Esophagus muscularis mucosa (tissue), 4 donors: Measurements from ENCODE around the gene SIGLECL1. TPM values are rescaled to one million over a fixed set of nuclear protein-coding genes. Genes with fewer than 3 reads are reported as not detected.

Source experiments
- DNase-seq: peaks from one replicate; pipeline ENCODE4 v3.0.0-alpha.2; 2017; ENCODE audit errors: extremely low spot score
- H3K27ac ChIP-seq, 4 donors: fragments of 200-600 bp; sonication (generic); replicated peaks in 1 of 4; 1 replicate in 3 of 4; 2 replicates in 1 of 4; pipeline ENCODE4 v1.5.1; 2016 to 2019; ENCODE audit warnings: mild to moderate bottlenecking in 1 of 4
- H3K27me3 ChIP-seq, 4 donors: fragments of 200-600 bp; sonication (generic); one replicate each; pipeline versions ENCODE4 v1.5.1 to v1.6.0; 2016 to 2019
- H3K36me3 ChIP-seq, 4 donors: fragments of 200-600 bp; sonication (generic); one replicate each; pipeline ENCODE4 v1.5.1; 2016 to 2019
- H3K4me1 ChIP-seq, 4 donors: fragments of 200-600 bp; sonication (generic); one replicate each; pipeline ENCODE4 v1.5.1; 2016 to 2019
- H3K4me3 ChIP-seq, 4 donors: fragments of 200-600 bp; sonication (generic); 1 replicate in 2 of 4; 2 replicates in 2 of 4; pipeline ENCODE4 v1.5.1; 2016 to 2019; ENCODE audit warnings: mild to moderate bottlenecking in 4 of 4, moderate library complexity in 1 of 4
- H3K9me3 ChIP-seq, 4 donors: fragments of 200-600 bp; sonication (generic); 1 replicate in 3 of 4; 2 replicates in 1 of 4; pipeline ENCODE4 v1.5.1; 2016 to 2019
- EP300 ChIP-seq: sonication (generic); formaldehyde crosslinking; IDR thresholded peaks from one replicate; pipeline ENCODE4 v1.6.1; 2017; ENCODE audit warnings: antibody characterized with exemption
- POLR2A ChIP-seq: fragments of 450-650 bp; IDR thresholded peaks from one replicate; pipeline ENCODE4 v1.6.1; 2017; ENCODE audit warnings: antibody characterized with exemption, moderate library complexity, mild to moderate bottlenecking, low read depth
- POLR2AphosphoS5 ChIP-seq, 2 donors: sonication (generic); formaldehyde crosslinking; IDR thresholded peaks; one replicate each; pipeline ENCODE4 v1.6.1; 2017; ENCODE audit warnings: antibody characterized with exemption in 2 of 2
- WGBS: methylation state at CpG from one replicate; pipeline ENCODE4 v1.1.5; 2018; 5-methylcytosine and 5-hydroxymethylcytosine counted together
- intact Hi-C: fragments of 100-400 bp; cut with DNase I; formaldehyde crosslinking; loops from one replicate; pipeline ENCODE4 v1.15.1; 2023
- small RNA-seq, 3 donors: library from RNA; depleted of rRNA; stranded (forward); fragments of <200 nt; gene quantifications; one replicate each; pipeline ENCODE3, GENCODE V24; 2016
- total RNA-seq, 4 donors: library from RNA; depleted of rRNA; stranded (reverse); fragments of >200 nt; gene quantifications; one replicate each; pipeline versions ENCODE4 v1.1.0 to v1.2.1, GENCODE V29; 2016
- TF ChIP-seq, protein P1 (sequence below), 3 experiments: fragments of 200-600 bp in 2 of 3; fragments of 450-650 bp in 1 of 3; sonication (generic) in 2 of 3; IDR thresholded peaks; one replicate each; pipeline ENCODE4 v1.5.1; 2017 to 2019; ENCODE audit warnings: antibody characterized with exemption in 3 of 3, mild to moderate bottlenecking in 2 of 3, moderate library complexity in 1 of 3

SIGLECL1 gene
- total RNA-seq, 4 donors from 2014 or later = not detected

DNA sequence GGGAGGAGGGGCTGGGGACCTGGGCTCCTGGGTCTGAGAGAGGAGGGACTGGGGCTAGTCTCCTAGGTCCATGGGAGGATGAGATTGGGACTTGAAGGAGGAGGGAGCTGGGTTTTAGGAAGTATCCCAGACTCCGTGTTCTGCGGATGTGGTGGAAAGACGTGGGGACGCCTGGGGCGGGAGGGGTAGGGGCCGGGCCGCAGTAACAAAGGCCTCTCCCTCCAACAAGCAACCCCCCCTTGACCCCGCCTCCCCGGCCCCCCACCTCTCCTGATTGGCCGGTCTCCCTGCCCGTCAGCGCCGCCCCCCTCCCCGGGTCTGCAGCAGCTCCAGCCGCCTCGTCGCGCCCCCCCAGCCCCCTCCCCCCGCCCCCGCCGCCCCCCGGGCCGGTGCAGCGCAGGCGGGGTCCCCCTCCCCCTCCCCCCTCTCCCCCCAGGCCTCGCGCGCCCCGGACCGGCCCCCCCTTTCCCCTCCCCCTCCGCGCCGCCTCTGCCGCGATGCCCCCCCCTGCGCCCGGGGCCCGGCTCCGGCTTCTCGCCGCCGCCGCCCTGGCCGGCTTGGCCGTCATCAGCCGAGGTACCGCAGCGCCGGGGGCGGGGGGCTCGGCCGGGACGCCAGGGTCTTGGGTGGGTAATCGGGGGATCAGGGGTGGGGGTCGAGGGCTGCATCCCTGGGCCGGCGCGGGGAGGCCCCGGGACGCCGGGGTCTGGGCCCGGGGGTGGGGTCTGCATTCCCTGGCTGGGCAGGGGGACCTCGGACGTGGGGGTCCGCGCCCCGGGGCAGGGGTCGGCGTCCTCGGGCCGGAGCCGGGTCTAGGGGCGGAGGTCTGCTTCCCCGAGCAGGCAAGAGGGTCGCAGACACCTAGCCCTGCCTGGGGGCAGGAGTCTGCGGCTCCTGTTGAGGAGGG is 60.7 kb downstream of the SIGLECL1 start, which contains the start of gene IGLON5:
Gene IGLON5, plus strand, starts transcription at position 294 of the 907 bp plus-strand sequence. Its CDS starts 204 bp downstream, at position 498.
- Histone ChIP-seq H3K36me3 (no peaks in the 10 kb centered on the region), H3K4me3 (no peak within 1 kb of the TSS), H3K9me3 (peaks cover 0 to 20% (median 13%) of the 10 kb centered on the region in 4 donors), H3K27me3 (peaks cover 0 to 86% (median 16%) of the 10 kb centered on the region in 4 donors), H3K27ac (no peak within 1 kb of the TSS), H3K4me1 (peaks cover 0 to 3% (median 1%) of the 10 kb centered on the region in 4 donors)
- TF ChIP-seq POLR2A = no peak
- TF ChIP-seq POLR2AphosphoS5 (IDR thresholded peaks at IDR 0.05) = no peak
- no peak for TF ChIP-seq EP300
- TF ChIP-seq, protein P1, sequence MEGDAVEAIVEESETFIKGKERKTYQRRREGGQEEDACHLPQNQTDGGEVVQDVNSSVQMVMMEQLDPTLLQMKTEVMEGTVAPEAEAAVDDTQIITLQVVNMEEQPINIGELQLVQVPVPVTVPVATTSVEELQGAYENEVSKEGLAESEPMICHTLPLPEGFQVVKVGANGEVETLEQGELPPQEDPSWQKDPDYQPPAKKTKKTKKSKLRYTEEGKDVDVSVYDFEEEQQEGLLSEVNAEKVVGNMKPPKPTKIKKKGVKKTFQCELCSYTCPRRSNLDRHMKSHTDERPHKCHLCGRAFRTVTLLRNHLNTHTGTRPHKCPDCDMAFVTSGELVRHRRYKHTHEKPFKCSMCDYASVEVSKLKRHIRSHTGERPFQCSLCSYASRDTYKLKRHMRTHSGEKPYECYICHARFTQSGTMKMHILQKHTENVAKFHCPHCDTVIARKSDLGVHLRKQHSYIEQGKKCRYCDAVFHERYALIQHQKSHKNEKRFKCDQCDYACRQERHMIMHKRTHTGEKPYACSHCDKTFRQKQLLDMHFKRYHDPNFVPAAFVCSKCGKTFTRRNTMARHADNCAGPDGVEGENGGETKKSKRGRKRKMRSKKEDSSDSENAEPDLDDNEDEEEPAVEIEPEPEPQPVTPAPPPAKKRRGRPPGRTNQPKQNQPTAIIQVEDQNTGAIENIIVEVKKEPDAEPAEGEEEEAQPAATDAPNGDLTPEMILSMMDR (IDR thresholded peaks at IDR 0.05) = no peak
- intact Hi-C loops = no loop called here
- 10% methylated on average over 13 of the region's 76 CpGs for WGBS
- DNase-seq = no peak

DNA sequence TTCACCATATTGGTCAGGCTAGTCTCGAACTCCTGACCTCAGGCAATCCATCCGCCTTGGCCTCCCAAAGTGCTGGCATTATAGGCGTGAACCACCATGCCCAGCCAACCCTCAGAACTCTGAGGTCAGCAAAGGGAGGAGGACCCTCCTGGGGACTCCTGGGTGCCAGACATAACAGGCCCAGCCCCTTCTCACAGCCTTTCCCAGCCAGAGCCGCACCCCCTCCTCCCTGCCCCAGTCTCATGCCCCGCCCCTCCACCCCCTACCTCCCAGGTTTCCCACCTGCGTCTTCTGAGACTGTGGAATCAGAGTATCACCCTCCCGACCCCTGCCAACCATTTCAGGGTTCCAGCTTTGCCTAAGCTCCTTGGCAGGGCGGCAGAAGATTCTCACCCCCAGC is 65.8 kb downstream of the SIGLECL1 start:
- H3K27ac ChIP-seq = no peak overlapping the region
- no peak overlapping the region for H3K4me3 ChIP-seq
- intact Hi-C loops = no loop called here
- peaks cover 0 to 81% (median 9%) of the 10 kb centered on the region in 4 donors for H3K27me3 ChIP-seq
- no peaks in the 10 kb centered on the region for H3K36me3 ChIP-seq
- no peaks in the 10 kb centered on the region for H3K9me3 ChIP-seq
- 77% methylated on average over 7 of the region's 8 CpGs for WGBS
- TF ChIP-seq POLR2A (no peak), EP300 (no peak), POLR2AphosphoS5 (IDR thresholded peaks at IDR 0.05) (no peak)
- TF ChIP-seq, protein P1 (IDR thresholded peaks at IDR 0.05) = no peak
- DNase-seq = no peak
- H3K4me1 ChIP-seq = peaks cover 0 to 2% (median 0%) of the 10 kb centered on the region in 4 donors

DNA sequence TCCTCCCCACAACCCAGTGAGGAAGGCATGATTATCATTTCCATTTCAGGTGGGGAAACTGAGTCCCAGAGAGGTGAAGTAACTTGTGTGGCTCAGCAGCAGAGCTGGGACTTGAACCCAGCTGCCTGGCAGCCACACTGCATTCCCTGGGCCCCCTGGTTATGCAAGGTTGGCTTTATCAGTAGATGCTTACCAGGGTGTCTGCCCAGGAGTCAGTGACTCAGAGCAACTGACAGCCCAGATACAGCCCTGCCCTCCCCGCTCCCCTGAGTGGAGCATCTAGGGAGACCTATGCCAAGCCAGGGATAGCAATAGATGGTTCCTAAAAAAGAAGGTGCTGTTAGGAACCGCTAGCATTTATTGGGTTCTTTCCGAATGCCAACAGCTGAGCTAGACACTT is 66.5 kb downstream of the SIGLECL1 start:
- Histone ChIP-seq H3K27me3 (peaks cover 0 to 81% (median 3%) of the 10 kb centered on the region in 4 donors), H3K9me3 (no peaks in the 10 kb centered on the region)
- 72% methylated on average over 3 of the region's 3 CpGs for WGBS

DNA sequence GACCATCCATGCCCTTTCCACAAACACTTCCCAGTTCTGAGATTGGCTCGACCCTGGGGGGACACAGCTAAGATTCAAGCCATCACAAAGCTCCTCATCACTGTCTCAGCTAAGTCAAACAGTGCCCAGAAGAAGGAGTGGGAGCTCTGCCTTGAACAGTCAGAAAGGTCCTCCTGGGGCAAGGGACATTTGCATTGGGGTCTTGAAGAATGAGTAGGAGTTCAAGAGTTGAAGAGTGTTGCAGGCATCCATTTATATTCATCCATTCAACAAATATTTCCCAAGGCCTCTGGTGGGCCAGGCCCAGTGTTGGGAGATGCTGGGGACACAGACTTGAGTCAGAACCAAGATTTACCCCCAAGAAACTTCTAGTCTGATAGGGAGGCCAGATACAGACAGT is 67.1 kb downstream of the SIGLECL1 start:
- H3K4me3 ChIP-seq = no peak overlapping the region
- H3K9me3 ChIP-seq = no peaks in the 10 kb centered on the region
- H3K36me3 ChIP-seq = no peaks in the 10 kb centered on the region
- intact Hi-C loops = no loop called here
- TF ChIP-seq, protein P1 (IDR thresholded peaks at IDR 0.05) = no peak
- TF ChIP-seq POLR2A (no peak), POLR2AphosphoS5 (IDR thresholded peaks at IDR 0.05) (no peak), EP300 (no peak)
- peaks cover 0 to 81% (median under 1%) of the 10 kb centered on the region in 4 donors for H3K27me3 ChIP-seq
- 40% methylated on average over 1 of the region's 1 CpG for WGBS
- no peak for DNase-seq
- H3K4me1 ChIP-seq = no peaks in the 10 kb centered on the region
- no peak overlapping the region for H3K27ac ChIP-seq

More for the DNA sequence above, 66.5 kb downstream of the SIGLECL1 start:
- Histone ChIP-seq H3K36me3 (no peaks in the 10 kb centered on the region), H3K27ac (no peak overlapping the region), H3K4me1 (no peaks in the 10 kb centered on the region), H3K4me3 (no peak overlapping the region)
- DNase-seq = no peak
- no peak for TF ChIP-seq EP300
- no peak for TF ChIP-seq POLR2A
- no peak for TF ChIP-seq POLR2AphosphoS5 (IDR thresholded peaks at IDR 0.05)
- TF ChIP-seq, protein P1 (IDR thresholded peaks at IDR 0.05) = no peak
- intact Hi-C loops = no loop called here

Small RNA genes within 50 kb of the gene (small RNA-seq; reads per million reads assigned to genes)
- gene MIR8074 = 0 reads per million in 3 donors

Other genes with a start within 250 kb of the SIGLECL1 start
- gene KLK8, start 249.5 kb upstream of the SIGLECL1 start, total RNA-seq = not detected
- not detected for gene KLK10, start 231.4 kb upstream of the SIGLECL1 start, total RNA-seq
- not detected for gene KLK11, start 224.5 kb upstream of the SIGLECL1 start, total RNA-seq
- not detected for gene KLK12, start 216.1 kb upstream of the SIGLECL1 start, total RNA-seq
- gene KLK13, start 186.0 kb upstream of the SIGLECL1 start, total RNA-seq = not detected
- gene KLK14, start 168.2 kb upstream of the SIGLECL1 start, total RNA-seq = under 1 TPM in 1 of 4 donors, not detected in 3; 0.52 TPM
- 10 to 100 TPM in 3 of 4 donors, 1 to 10 TPM in 1; 7.1 to 18.9 (median 13.7) TPM for gene CTU1, start 142.7 kb upstream of the SIGLECL1 start, total RNA-seq
- gene SIGLEC9, start 126.2 kb upstream of the SIGLECL1 start, total RNA-seq = 1 to 10 TPM; 2.0 to 9.4 (median 3.5) TPM
- 1 to 10 TPM in 1 of 4 donors, under 1 TPM in 2, not detected in 1; 0.19 to 2.2 (median 0.92) TPM for gene SIGLEC7, start 108.8 kb upstream of the SIGLECL1 start, total RNA-seq
- 1 to 10 TPM; 3.0 to 9.9 (median 5.5) TPM for gene CD33, start 26.0 kb upstream of the SIGLECL1 start, total RNA-seq
- gene IGLON5, start 60.6 kb downstream of the SIGLECL1 start, total RNA-seq = under 1 TPM in 1 of 4 donors, not detected in 3; 0.17 TPM
- gene VSIG10L, start 91.1 kb downstream of the SIGLECL1 start, total RNA-seq = 1 to 10 TPM; 1.3 to 3.4 (median 2.2) TPM
- 100 to 1,000 TPM in 2 of 4 donors, 10 to 100 TPM in 2; 86.3 to 121 (median 106) TPM for gene ETFB, start 115.3 kb downstream of the SIGLECL1 start, total RNA-seq
- gene CLDND2, start 117.9 kb downstream of the SIGLECL1 start, total RNA-seq = not detected
- 1 to 10 TPM in 3 of 4 donors, not detected in 1; 1.5 to 4.1 (median 2.4) TPM for gene NKG7, start 121.6 kb downstream of the SIGLECL1 start, total RNA-seq
- gene LIM2, start 136.9 kb downstream of the SIGLECL1 start, total RNA-seq = not detected
- gene C19orf84, start 139.5 kb downstream of the SIGLECL1 start, total RNA-seq = not detected
- 1 to 10 TPM; 1.4 to 4.1 (median 2.4) TPM for gene SIGLEC10, start 166.6 kb downstream of the SIGLECL1 start, total RNA-seq
- gene SIGLEC8, start 207.4 kb downstream of the SIGLECL1 start, total RNA-seq = 1 to 10 TPM in 1 of 4 donors, under 1 TPM in 2, not detected in 1; 0.66 to 1.7 (median 0.86) TPM
- gene CEACAM18, start 227.5 kb downstream of the SIGLECL1 start, total RNA-seq = not detected